NCI-H2029 (cell line): ENCODE measurements around the gene TTC23.

Experiments used
- DNase-seq: peaks from one replicate; lab custom pipeline; 2025; lab: John Stamatoyannopoulos, UW

TTC23 gene, protein sequence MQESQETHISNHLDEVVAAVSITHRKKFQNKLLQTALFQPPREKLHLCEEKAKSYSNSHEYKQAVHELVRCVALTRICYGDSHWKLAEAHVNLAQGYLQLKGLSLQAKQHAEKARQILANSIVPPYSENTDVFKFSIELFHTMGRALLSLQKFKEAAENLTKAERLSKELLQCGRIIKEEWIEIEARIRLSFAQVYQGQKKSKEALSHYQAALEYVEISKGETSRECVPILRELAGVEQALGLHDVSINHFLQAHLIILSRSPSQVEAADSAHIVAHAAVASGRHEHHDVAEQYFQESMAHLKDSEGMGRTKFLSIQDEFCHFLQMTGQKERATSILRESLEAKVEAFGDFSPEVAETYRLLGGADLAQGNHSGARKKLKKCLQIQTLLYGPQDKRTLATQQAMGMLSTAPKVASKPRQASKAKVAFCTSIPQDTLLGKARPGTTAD

DNA sequence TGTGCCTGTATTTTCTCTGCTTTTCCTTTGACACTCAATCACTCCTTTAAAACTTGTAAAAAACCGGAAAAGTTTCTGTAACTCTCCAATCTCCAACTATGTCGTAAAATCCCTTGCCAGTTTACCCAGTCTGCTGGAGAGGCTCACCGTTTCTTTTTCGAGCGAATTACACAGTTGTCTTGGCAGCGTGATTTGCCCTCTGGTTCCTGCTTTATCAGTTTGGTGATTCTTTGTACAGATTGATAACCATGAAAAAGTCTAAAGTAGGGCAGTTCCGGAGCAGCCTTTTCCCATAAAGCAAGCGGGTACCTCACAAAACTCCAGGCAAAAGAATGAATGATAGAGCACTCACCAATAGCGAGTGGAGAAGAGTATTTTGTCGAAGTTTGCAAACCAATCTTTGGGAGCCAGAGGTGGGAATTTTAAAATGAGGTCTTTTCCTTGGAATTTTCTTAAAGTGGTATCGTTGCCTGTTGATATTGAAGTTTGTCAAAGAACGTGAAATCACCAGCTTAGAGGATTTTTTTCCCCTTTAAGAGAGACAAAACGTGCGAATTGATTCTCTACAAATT, at the start of gene TTC23:
TSS of gene TTC23 (minus strand) at position 312 of the 572 bp plus-strand sequence. CDS start 20,869 bp downstream, outside the sequence.
- DNase-seq: no peak

DNA sequence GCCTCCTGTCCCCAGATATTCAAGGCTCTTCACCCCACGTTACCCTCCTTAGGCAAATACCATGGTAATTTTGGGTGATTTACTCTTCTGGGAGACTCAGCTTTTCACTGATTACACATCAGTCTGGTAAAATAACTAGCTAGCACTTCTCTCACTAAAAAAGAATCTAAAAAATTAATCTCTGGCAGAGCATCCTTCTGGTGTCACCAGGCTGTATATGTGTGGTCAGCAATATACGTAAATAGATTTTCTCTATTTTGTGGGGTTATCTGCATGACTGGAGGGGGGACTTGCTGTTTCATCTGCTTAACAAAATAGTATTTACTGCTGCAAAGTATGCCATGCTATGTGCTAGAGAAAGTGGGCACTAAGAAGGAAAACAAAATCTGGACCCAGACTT, 47.0 kb upstream of the TTC23 start:
- no peak for DNase-seq

DNA sequence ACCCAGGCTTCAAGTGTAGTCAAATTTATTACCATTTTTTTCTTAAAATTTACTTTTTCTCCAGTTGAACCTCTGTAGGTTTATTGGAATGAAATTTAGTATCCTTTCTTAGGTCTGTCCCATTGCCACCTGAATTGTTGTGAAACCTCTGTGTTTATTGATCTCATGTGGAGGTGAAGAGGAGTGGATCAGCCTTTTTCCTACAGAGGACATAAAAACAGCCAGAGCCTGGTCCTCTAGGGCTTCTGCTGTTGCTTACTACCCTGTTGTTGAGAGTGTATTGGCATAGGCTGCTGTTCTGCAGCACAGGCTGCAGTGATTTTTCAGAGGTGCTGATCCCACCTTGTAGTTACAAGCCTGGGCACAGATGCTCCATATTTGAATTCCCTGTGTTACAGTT, 46.5 kb upstream of the TTC23 start:
- DNase-seq: no peak

DNA sequence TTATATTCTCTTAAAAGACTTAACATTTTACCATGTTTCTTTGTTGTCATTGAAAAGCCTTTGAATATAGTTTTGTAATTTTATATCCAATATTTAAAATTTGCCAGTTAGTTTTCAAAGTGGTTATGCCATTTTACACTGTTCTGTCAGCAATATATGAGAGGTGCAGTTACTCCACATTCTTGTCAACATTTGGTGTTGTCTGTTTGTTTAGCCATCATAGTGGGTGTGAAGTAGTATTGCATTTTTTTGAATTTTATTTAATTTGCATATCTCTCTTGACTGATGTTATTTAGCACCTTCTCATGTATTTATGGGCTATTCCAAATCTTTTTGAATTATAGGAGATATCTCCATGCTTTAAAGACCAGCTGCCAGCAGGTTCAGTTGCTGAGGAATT, 42.3 kb upstream of the TTC23 start:
- DNase-seq: no peak

DNA sequence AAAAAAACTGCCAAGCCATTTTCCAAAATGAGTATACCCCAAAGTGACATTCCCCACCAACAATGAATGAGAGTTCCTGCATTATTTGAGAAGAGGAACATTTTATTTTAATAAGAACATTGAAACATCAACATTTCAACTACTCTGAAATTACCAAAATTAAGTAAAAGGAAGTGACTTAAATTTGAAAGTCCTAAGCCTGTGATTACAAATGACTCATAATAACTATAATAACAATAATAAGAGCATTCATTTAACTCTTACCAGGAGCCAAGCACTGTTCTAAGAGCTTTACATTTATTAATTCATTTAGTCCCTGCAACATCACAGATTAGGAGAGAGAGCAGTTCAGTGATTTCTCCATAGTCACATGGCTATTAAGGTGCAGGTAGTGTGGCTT, 34.3 kb upstream of the TTC23 start:
- DNase-seq: no peak

DNA sequence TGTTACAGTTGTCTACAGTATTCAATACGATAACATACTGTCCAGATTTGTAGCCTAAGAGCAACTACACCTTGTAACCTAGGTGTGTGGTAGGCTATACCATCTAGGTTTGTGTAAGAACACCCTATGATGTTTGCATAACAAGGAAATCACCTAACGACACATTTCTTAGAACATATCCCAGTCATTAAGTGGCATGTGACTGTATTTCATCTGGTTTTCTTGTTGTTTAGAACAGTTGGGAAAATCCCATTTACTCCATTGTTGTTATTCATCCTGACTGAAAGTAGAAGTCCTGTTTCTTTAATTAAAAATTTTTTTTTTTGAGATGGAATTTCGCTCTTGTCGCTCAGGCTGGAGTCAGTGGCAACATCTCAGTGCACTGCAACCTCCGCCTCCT, 33.2 kb upstream of the TTC23 start:
- no peak for DNase-seq

DNA sequence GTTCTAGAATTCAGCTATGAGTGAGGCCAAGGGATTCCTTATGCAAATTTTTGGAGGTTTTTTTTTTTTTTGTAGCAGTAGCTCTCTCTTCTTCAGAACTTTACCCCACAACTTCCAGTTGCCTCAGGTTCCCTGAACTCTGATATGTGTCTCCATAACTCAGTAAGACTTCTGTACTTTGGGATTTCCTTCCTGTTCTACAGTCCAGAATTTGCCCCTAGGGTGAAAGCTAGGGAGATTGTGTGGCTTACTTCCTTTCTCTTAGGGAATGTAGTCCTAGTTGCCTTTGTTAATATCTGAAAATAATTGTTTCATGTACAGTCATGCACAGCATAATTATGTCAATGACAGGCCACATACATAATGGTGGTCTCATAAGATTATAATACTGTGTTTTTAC, 32.7 kb upstream of the TTC23 start:
- DNase-seq: no peak

DNA sequence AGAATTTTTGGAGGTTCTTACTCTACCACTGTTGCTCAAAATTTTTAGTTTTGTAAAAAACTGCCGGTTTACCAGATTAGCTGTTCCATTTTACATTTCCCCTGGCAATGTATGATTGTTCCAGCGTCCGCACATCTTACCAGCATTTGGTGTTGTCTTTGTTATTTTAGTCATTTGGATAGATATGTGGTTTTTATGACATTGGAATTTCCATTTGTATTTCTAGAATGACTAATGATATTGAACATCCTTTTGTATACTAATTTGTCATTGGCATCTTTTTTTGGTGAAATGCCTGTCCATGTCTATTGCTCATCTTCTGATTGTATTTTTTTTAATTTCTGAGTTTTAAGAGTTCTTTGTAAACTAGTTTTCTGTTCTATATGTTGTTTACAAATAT, 30.4 kb upstream of the TTC23 start:
- no peak for DNase-seq

DNA sequence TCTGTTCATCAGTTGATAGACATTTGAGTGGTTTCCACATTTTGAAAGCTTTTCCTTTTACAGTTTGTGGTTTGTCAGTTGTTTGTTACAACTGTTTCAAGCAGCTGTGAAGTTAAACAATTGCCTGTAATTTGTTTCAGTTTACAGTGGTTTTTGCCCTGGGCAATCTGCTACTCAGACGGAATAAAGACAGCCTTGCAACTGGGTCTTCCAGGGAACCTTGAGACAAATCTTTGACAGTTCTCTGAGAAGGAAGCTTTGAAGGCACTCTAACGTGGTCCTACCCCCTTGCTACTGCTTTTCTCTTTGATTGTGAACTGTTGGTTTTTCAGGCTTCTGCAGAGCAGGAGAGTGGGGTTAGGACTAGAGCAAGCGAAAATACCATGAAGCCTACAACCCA, 29.9 kb upstream of the TTC23 start:
- no peak for DNase-seq

DNA sequence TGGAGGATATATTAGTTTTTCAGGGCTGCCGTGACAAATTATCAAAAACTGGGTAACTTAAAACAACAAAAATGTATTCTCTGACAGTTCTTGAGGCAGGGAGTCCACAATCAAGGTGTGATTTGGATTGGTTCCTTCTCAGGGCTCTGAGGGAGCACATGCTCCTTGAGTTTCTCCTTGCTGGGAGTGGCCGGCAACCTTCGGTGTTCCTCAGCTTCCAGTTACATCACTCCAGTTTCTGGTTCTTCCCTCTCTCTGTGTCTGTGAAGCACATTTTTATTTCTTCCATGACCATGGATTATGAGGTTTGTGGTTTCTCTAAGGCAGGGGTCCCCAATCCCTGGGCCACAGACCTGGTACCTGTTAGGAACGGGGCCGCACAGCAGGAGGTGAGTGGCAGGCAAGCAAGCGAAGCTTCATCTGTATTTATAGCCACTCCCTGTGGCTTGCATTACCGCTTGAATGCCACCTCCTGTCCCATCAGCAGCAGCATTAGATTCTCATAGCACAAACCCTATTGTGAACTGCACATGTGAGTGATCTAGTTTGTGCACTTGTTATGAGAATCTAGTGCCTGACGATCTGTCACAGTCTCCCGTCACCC, 26.2 kb upstream of the TTC23 start:
- no peak for DNase-seq

DNA sequence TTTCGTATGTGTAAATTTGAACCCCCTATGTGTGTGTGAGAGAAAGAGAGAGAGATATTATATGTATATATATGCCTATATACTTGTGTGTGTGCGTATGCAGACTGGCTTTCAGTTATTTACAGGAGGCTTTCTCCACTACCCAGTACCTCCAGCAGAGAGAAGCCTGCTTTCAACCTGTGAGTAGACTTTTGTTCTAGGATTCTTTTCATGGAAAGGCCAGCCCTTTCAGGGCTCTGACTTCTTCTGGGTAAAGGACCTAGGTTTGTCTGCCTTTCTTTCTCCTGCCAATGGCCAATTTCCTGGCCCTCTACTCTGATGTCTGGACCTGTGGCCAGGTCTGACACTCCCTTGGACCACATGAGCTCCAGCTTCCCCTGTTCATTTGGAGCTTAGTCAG, 25.7 kb upstream of the TTC23 start:
- DNase-seq: no peak

DNA sequence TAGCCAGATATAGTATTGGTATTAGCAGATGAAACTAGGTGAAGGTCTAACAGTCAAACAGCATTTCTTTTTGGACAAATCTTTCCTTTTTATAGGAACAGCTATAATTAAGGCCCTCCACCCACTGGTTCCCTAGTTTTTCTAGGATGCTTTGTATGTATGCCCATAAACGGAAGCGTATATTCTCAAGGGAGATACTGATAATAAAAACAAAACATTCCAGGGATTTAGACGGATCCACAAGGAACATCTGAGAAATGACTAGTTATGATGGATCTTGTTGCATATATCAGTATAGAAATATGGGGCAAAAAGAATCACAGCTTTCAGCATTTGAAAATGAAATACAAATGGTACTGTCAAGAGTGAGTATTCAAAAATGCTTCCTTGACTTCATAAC, 24.4 kb upstream of the TTC23 start:
- no peak for DNase-seq

DNA sequence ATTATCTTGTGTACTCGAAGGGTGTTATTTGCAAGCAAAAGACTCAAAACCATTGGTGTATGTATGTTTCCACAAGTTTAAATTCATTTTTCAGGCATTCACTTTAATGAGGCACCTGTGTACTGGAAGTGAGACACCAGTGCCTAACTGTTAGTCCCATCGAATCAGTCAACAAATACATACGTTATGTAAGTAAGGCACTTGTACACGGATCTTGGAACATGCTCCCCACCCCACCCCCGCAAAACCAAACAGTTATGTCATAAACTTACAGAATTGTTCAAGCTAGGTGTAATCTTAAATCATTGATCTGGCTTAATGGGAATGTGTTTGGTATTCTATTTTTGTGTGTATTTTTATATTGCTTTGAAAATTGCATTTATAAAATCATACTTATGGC, 19.1 kb upstream of the TTC23 start:
- DNase-seq: no peak

DNA sequence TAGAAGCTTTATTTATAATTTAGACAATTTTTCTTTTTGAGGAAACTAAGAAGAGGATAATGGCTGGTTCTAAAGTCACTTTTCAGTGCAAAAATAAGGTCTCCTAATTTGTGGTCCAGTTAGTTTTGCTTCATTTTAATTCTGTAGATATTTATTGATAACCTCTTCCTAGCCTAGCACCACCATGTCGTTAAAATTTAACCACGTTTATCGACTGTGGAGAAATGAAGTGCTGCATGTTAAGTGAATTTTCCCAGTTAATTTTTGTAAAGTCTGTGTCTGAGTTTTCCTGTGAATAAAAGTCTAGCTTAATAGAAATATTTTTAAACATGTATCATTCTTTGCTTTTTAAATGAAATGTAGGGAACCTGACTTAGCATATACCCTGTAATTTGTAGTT, 18.6 kb upstream of the TTC23 start:
- no peak for DNase-seq

DNA sequence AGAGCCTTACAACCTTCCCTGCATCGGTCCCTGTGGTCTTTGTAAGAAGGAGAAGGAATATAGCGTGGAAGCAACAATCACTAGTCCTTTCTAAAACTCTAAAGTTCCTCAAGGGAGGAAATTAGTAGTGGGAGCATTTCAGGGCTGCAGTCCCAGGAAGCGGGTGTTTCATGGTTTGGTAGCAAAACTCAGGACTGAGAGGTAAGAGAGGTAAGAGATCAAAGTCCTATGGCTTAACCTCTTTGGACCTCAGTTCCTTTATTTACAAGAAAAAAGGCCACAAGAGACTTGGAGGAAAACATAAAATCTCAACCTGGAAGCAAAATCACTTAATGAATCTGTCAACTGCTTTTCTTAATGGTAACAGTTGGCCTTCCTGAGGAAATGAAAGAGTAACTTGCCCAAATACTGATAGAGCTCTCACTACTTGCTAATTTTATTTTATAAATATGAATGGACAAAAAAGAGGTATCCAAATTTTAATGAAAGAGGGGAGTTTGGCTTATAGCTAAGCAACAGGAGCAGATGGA, 16.2 kb upstream of the TTC23 start:
- no peak for DNase-seq

DNA sequence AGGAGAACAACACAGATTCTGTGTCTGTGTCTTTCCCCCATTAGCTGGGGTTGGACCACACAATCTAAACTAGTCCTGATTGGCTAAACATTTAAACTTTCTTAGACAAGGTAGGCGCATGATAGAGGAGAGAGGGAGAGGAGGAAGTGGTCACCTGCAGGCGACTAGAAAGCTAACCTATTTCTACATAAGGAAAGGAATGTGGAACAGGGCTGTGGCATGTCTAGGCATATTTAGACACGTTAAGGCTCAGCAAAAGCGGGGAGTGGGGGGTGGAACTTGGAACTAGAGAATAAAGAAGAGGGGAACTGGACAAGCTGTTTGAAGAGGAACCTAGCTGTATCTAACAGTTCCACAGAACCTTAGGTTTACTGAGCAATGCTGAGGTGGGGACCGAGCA, 14.7 kb upstream of the TTC23 start:
- DNase-seq: no peak

DNA sequence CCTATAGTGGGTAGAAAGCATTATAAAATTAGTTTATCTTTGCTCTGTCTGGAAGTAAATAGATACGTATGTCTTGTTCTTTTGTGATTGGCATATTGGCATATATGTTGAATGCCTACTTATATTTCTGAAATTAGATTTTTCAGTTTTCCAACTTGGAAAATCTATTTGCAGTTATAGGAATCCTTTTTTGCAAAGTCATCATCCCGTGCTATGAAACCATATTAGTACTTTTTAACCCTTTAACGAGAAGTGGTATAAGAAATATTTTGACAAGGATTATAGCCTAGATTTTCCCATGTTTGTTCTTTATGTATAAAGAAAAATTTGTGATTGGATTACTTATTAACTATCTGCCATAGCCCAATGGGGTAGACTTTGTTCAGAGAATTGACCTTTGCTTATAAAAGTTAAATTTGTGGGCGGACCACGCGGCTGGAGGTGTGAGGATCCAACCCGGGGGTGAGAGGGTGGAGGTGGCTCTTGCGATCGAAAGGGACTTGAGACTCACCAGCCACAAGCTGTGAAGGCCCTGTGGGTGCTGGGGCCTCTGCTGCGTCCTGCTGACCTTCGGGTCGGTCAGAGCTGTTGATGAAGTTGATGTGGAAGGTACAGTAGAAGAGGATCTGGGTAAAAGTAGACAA, 7.8 kb upstream of the TTC23 start:
- DNase-seq: no peak

DNA sequence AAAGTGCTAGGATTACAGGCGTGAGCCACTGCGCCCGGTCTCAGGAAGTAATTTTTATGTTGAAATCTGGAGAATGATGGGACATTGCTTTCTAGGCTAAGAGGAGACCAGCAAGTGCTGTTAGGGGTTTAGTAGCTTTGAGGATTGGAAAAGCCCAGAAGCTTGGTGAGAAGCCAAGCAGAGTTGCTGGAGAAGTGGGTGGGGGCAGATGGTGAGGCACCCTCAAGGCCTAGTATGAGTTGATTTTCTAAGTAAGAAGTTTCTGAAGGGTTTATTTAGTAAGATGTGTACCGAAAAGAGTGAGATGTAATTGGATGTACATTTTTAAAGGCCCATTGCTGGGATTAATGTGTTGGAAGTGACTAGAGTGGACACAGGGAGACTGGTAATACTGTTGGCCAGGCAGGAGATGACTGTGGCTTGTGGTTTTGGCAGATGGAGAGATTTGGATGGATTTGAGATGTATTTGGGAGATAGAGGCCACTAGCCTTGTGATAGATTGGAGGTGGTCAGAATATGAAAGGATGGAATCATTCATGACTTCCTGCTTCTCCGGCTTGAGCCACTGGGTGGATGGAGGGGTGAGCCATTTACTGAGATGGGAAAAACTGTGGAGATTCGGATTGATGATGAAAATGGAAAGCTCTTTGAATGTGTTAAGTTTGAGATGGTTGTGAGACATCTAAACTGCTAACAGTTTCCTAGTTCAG, 4.2 kb upstream of the TTC23 start:
- DNase-seq: no peak

DNA sequence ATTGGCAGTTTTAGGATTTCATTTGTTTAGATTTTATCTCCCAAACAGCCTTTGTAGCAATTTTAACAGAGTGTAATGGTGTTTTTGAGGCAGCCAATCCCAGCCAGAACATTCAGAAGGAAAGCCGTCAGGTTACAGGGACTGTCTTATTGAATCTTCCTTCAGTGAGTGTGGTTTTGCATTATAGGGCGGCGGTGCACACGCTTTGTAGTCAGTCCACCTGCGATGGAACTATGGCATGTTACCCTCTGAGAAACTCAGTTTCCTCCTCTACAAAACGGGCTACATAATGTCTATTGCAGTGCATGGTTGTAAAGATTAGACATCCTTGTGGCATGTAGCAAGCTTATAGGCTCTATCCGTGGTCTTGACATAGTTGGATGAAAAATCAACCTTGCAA, 2.9 kb upstream of the TTC23 start:
- DNase-seq: no peak

DNA sequence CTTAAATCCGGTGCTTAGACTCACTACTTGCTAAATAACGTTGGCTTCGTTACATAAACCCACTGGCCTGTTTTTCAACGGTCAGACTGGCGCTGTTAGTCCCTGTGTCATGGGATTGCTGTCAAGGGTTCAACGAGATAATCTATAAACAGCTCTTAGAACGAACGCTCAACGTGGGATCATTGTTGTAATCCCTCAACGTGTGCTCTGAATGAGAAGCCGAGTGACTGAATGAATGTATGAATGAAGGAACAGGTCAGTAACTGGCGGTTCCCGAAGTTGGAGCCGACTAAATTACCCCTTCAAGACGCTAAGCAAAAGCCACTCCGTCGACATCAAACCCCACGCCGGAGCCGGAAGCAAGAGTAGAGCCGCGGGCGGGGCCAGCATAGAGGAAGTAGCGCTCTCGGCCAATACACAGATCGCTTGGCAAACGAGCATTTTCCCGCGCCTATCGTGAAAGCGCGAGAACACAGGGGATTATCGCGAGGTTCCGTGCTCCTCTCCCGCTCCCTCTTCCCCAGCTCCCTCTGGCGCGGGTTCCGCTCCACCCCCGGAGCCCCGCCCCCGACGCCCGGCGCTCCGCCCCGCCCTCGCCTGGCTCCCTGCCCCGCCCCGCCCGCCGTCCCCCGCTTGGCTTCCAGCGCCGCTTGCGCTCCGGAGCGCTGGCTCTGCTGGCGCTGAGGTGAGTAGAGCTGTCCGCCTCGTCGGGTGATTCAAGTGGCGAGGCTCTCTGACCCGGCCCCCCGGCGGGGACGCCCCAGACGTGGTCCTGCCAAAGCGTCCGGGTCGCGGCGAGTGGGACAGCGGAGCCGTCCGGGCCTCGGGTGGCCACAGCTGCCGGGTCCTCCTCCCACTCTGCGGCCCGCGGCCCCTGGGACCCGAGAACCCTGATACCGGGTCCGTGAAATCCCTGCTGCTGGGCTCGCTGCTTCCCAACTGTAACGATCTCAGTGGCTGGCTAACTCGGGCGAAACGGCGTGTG, 1.8 kb upstream of the TTC23 start, which contains the start of gene LRRC28:
TSS of gene LRRC28 (plus strand) at position 625 of the 985 bp plus-strand sequence. CDS start 4,477 bp downstream, outside the sequence.
- peak; percentile 88 for DNase-seq

DNA sequence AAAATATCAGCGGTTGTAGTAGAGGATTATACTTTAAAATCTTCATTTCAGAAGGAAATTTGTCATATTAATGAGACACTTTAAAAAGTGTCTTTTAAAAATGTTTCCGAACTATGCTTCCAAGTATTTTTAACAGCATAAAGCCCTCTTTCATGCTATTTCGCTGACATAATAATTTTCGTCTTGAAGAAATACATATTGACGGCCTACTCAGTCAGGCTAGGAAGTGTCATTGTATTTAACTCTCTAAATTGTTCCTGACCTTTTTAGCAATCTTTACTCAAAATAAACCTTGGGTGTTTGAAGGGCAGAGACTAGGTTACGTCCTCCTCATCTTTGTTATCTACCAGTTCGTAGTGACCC, 1.1 kb upstream of the TTC23 start:
- DNase-seq: no peak
